Testis (tissue), 5 donors: ENCODE data around the gene KANK2. TPM values are rescaled to one million over a fixed set of nuclear protein-coding genes. Genes with fewer than 3 reads are reported as not detected.

Source experiments
- DNase-seq: peaks from one replicate; pipeline ENCODE4 v3.0.0-alpha.2; 2019
- H3K27ac ChIP-seq, 2 donors: fragments of 200-600 bp; sonication (generic); one replicate each; pipeline ENCODE4 v1.5.1; 2019
- H3K27me3 ChIP-seq: fragments of 200-600 bp; sonication (generic); one replicate; pipeline ENCODE4 v1.5.1; 2019
- H3K36me3 ChIP-seq: fragments of 200-600 bp; sonication (generic); one replicate; pipeline ENCODE4 v1.5.1; 2017; ENCODE audit warnings: low read depth; ENCODE audit errors: missing control alignments
- H3K4me1 ChIP-seq: fragments of 200-600 bp; sonication (generic); one replicate; pipeline ENCODE4 v1.5.1; 2019
- H3K4me3 ChIP-seq, 2 donors: fragments of 200-600 bp; sonication (generic); one replicate each; pipeline ENCODE4 v1.5.1; 2017 to 2019
- H3K9me3 ChIP-seq: fragments of 200-600 bp; sonication (generic); one replicate; pipeline ENCODE4 v1.5.1; 2017
- POLR2A ChIP-seq: fragments of 450-650 bp; IDR thresholded peaks from one replicate; pipeline ENCODE4 v1.6.1; 2017; ENCODE audit warnings: antibody characterized with exemption, mild to moderate bottlenecking, moderate library complexity
- WGBS, 2 donors: methylation state at CpG; one replicate each; pipeline ENCODE4 v1.1.5; 2018; 5-methylcytosine and 5-hydroxymethylcytosine counted together
- intact Hi-C: fragments of 100-400 bp; cut with DNase I; formaldehyde crosslinking; loops from one replicate; pipeline ENCODE4 v1.15.1; 2023; ENCODE audit warnings: low total_unique reads
- long read RNA-seq, 2 donors: transcript quantifications; one replicate each; lab custom pipeline, GENCODE V29; 2026
- polyA plus RNA-seq: library from polyadenylated mRNA; stranded (reverse); fragments of 350-450 nt; fragmentation: Illumina TruSeq; extraction: RNeasy Lipid Tissue Mini Kit (QIAGEN cat#74804); gene quantifications from one replicate; pipeline ENCODE4 v1.2.3, GENCODE V29; 2014; ENCODE audit warnings: low read depth, low replicate concordance; ENCODE audit not compliant: insufficient read depth
- total RNA-seq, 2 donors: library from RNA; depleted of rRNA; stranded (reverse); fragments of >200 nt; gene quantifications; one replicate each; pipeline ENCODE4 v1.2.3, GENCODE V29; 2016
- TF ChIP-seq, protein P1 (sequence below), 3 experiments: fragments of 450-650 bp in 2 of 3; fragments of 200-600 bp in 1 of 3; sonication (generic) in 1 of 3; IDR thresholded peaks; one replicate each; pipeline ENCODE4 v1.5.1; 2016 to 2019; ENCODE audit warnings: antibody characterized with exemption in 3 of 3, mild to moderate bottlenecking in 2 of 3, moderate library complexity in 1 of 3

KANK2 gene
- total RNA-seq (100 to 1,000 TPM in 1 of 2 donors, 10 to 100 TPM in 1; 98.9 to 161 TPM), polyA plus RNA-seq (77.7 TPM)
- long read RNA-seq, donor 1, partial matches to known transcripts, result 0 of 3 reads
- long read RNA-seq, donor 1, other reads (novel, unspliced or antisense), result 0 of 3 reads
- long read RNA-seq, donor 2, partial matches to known transcripts, result 0 of 2 reads
- long read RNA-seq, donor 2, other reads (novel, unspliced or antisense), result 0 of 2 reads

DNA sequence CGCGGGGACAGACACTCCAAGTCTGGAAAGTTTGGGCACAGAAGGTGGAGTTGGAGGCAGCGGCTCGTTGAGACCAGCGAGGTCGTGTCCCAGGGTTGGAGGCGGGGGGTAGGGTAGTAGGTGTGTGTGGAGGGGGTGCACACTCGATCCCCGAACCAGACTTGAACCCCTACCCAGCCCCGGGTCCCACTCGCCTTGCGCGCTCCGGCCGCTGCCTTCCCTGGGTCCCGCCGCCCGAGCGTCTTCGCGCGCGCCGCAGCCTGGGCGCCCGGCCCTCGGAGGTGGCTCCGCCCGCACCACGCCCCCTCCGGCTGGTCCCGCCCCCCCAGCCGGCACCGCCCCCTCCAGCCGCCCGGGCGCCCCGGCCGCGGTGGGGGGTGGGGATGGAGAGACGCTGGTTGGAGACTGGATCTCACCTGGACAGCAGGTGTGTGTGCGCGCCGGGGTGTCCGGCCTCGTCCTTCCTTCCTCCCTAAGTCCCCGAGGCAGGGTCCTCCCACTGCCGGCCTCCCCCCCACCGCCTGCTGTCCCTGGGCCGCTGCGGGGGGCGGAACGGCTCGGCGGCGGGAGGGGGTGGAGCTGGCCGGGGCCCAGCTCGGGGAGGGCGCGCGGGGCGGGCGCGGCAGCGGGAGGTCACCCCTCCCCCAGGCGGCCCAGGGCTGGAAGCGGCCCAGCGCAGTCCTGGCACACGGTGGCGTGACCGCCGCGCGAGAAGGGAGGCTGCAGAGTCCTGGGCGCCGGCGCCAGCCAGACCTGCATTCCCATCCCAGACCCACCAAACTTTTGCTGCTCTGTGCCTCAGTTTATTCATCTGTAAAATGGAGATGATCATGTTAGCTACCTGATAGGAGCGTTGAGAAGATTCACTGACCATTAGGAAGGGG is at the start of gene KANK2:
Gene KANK2, minus strand, starts transcription at position 255 of the 884 bp plus-strand sequence. CDS start 3,034 bp downstream, outside the sequence.
- intact Hi-C loops, result loop anchor here (2.0 kb wide), 1 partner anchor 35 kb away; no protein-coding TSS in a partner anchor
- DNase-seq, result peak; percentile 81
- Histone ChIP-seq H3K4me1 (peaks cover 15% of the 10 kb centered on the region), H3K27ac (peak within 1 kb of the TSS; percentile 87 to 95), H3K36me3 (no peaks in the 10 kb centered on the region), H3K27me3 (no peaks in the 10 kb centered on the region), H3K4me3 (peak within 1 kb of the TSS; percentile 69 to 79), H3K9me3 (no peaks in the 10 kb centered on the region)
- peak; percentile 55 for TF ChIP-seq POLR2A
- TF ChIP-seq, protein P1, sequence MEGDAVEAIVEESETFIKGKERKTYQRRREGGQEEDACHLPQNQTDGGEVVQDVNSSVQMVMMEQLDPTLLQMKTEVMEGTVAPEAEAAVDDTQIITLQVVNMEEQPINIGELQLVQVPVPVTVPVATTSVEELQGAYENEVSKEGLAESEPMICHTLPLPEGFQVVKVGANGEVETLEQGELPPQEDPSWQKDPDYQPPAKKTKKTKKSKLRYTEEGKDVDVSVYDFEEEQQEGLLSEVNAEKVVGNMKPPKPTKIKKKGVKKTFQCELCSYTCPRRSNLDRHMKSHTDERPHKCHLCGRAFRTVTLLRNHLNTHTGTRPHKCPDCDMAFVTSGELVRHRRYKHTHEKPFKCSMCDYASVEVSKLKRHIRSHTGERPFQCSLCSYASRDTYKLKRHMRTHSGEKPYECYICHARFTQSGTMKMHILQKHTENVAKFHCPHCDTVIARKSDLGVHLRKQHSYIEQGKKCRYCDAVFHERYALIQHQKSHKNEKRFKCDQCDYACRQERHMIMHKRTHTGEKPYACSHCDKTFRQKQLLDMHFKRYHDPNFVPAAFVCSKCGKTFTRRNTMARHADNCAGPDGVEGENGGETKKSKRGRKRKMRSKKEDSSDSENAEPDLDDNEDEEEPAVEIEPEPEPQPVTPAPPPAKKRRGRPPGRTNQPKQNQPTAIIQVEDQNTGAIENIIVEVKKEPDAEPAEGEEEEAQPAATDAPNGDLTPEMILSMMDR (IDR thresholded peaks at IDR 0.05), result no peak
- WGBS, 2 donors, result 1 to 2% methylated on average over 33 to 46 of the region's 78 CpGs

GRCh38 chr19:11246941-11247340 is 49.6 kb upstream of the KANK2 start:
- H3K36me3 ChIP-seq, result no peaks in the 10 kb centered on the region
- TF ChIP-seq, protein P1 (IDR thresholded peaks at IDR 0.05), result no peak
- TF ChIP-seq POLR2A, result no peak
- H3K4me1 ChIP-seq, result peaks cover 16% of the 10 kb centered on the region
- no peak for DNase-seq
- H3K27ac ChIP-seq, result peak overlapping the region in 1 of 2 donors; percentile 70
- WGBS, 2 donors, result 88 to 90% methylated on average over 11 of the region's 11 CpGs
- no peak overlapping the region for H3K4me3 ChIP-seq
- H3K27me3 ChIP-seq, result no peaks in the 10 kb centered on the region
- H3K9me3 ChIP-seq, result no peaks in the 10 kb centered on the region
- intact Hi-C loops, result no loop called here

GRCh38 chr19:11244846-11245589 is 47.7 kb upstream of the KANK2 start:
- H3K36me3 ChIP-seq, result no peaks in the 10 kb centered on the region
- WGBS, 2 donors, result 92 to 95% methylated on average over 4 to 5 of the region's 5 CpGs

DNA sequence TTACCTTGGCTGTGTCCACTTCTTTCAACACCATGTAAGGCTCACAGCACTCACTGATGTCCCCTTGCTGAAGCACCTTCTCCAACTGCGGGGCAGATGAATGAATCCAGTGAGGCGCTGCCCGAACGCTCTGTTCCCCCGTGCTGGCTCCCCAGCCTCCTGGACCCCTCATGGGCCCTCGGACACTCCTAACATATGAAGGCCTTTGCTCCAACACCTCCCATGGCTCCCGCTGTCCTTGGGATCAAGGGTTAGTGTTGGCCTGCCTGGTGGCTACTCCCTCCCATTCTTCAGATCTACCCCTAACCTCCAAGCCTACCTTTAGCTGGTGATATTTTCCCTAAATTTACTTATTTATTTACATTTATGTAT is 46.4 kb upstream of the KANK2 start:
- no peak overlapping the region for H3K4me3 ChIP-seq
- H3K4me1 ChIP-seq, result peaks cover 16% of the 10 kb centered on the region
- no peaks in the 10 kb centered on the region for H3K27me3 ChIP-seq
- no peak for TF ChIP-seq POLR2A
- TF ChIP-seq, protein P1 (IDR thresholded peaks at IDR 0.05), result no peak
- no peaks in the 10 kb centered on the region for H3K36me3 ChIP-seq
- H3K27ac ChIP-seq, result peak overlapping the region; percentile 42 to 71
- WGBS, 2 donors, result 66 to 74% methylated on average over 7 of the region's 7 CpGs
- intact Hi-C loops, result no loop called here
- DNase-seq, result no peak
- no peaks in the 10 kb centered on the region for H3K9me3 ChIP-seq

More at GRCh38 chr19:11244846-11245589, 47.7 kb upstream of the KANK2 start:
- no peak for TF ChIP-seq POLR2A
- TF ChIP-seq, protein P1 (IDR thresholded peaks at IDR 0.05), result no peak
- Histone ChIP-seq H3K4me1 (peaks cover 16% of the 10 kb centered on the region), H3K9me3 (no peaks in the 10 kb centered on the region), H3K4me3 (no peak overlapping the region), H3K27ac (no peak overlapping the region), H3K27me3 (no peaks in the 10 kb centered on the region)
- DNase-seq, result no peak
- intact Hi-C loops, result no loop called here
